HepG2 (cell line): ENCODE results near the gene RNASE8. TPM values are rescaled to one million over a fixed set of nuclear protein-coding genes. Genes with fewer than 3 reads are reported as not detected.

Experiments used
- ATAC-seq: fragments of 200-7000 bp; cut with Tn5 transposase; 3 replicates; pipeline ENCODE4 v1.9.1; 2020; ENCODE audit warnings: mild to moderate bottlenecking, moderate library complexity
- BruUV-seq: library from RNA; stranded (reverse); fragments of 400-500 nt; replicated peaks from 2 replicates; lab custom pipeline; 2021; lab: Mats Ljungman, UMichigan
- CTCF ChIA-PET: fragments of 300-600 bp; formaldehyde crosslinking; extraction: SDS; loops from one replicate; lab custom pipeline; 2021; ENCODE audit warnings: low total read pairs, inconsistent platforms, low intra/inter-chr PET ratio; lab: Yijun Ruan, JAX
- POLR2A ChIA-PET: fragments of 350-600 bp; sonication (Branson Sonifier 250); formaldehyde crosslinking; loops from one replicate; lab custom pipeline; 2020; ENCODE audit warnings: antibody characterized with exemption, inconsistent platforms; lab: Yijun Ruan, JAX
- DNase-seq: peaks from one replicate; pipeline ENCODE4 v3.0.0-alpha.2; 2015; ENCODE audit warnings: low spot score
- FAIRE-seq: peaks from 3 replicates; lab custom pipeline; 2011; peaks lifted over from hg19 to GRCh38; lab: Jason Lieb, UNC
- H2AFZ ChIP-seq: one replicate; pipeline ENCODE4 v1.6.1; 2011; ENCODE audit warnings: low read length, inconsistent platforms
- H3K27ac ChIP-seq: fragments of 300-600 bp; 3 replicates; pipeline ENCODE4 v1.8.0; 2011; ENCODE audit warnings: mixed run types, mild to moderate bottlenecking, mixed read lengths, low read length, inconsistent platforms; ENCODE audit not compliant: insufficient read depth; ENCODE audit errors: extremely low read length
- H3K27me3 ChIP-seq, 2 experiments: fragments of 200-600 bp in 1 of 2; 2 replicates in 1 of 2; 3 replicates in 1 of 2; pipeline versions ENCODE4 v1.6.0 to v1.8.0; 2011; ENCODE audit warnings: low read length in 2 of 2, mild to moderate bottlenecking in 2 of 2, moderate library complexity in 2 of 2, inconsistent platforms in 1 of 2; ENCODE audit not compliant: insufficient read depth in 2 of 2, control insufficient read depth in 1 of 2
- H3K36me3 ChIP-seq, 2 experiments: fragments of 200-600 bp in 1 of 2; replicated peaks in 1 of 2; 2 replicates in 1 of 2; 3 replicates in 1 of 2; pipeline versions ENCODE4 v1.5.1 to v1.8.0; 2011; ENCODE audit warnings: low read length in 2 of 2, inconsistent platforms in 1 of 2; ENCODE audit not compliant: insufficient read depth in 2 of 2, control insufficient read depth in 1 of 2
- H3K4me1 ChIP-seq: 2 replicates; pipeline ENCODE4 v1.5.1; 2012; ENCODE audit warnings: low read length, inconsistent platforms; ENCODE audit not compliant: insufficient read depth
- H3K4me2 ChIP-seq: 2 replicates; pipeline ENCODE4 v1.6.0; 2011; ENCODE audit warnings: low read depth, low read length, inconsistent platforms
- H3K4me3 ChIP-seq, 3 experiments: fragments of 200-600 bp in 1 of 3; sonication (generic), shearing (Covaris generic) in 1 of 3; replicated peaks in 1 of 3; 2 replicates each; pipeline ENCODE4 v1.5.1; 2011 to 2016; ENCODE audit warnings: low read length in 3 of 3, inconsistent platforms in 2 of 3, low read depth in 2 of 3, mild to moderate bottlenecking in 2 of 3, control low read depth in 1 of 3, mixed read lengths in 1 of 3; ENCODE audit not compliant: insufficient read depth in 1 of 3
- H3K79me2 ChIP-seq: one replicate; pipeline ENCODE4 v1.6.1; 2011; ENCODE audit warnings: low read length, inconsistent platforms; ENCODE audit not compliant: insufficient read depth
- H3K9ac ChIP-seq: 2 replicates; pipeline ENCODE4 v1.6.0; 2011; ENCODE audit warnings: mild to moderate bottlenecking, low read depth, low read length, inconsistent platforms; ENCODE audit not compliant: insufficient read depth
- H3K9me3 ChIP-seq: 2 replicates; pipeline ENCODE4 v1.5.1; 2012; ENCODE audit warnings: mild to moderate bottlenecking, low read length
- H4K20me1 ChIP-seq: 2 replicates; pipeline ENCODE4 v1.6.0; 2011; ENCODE audit warnings: inconsistent platforms, mild to moderate bottlenecking, low read length, moderate library complexity; ENCODE audit not compliant: insufficient read depth
- ATF7-NPFF ChIP-seq: sonication (generic); formaldehyde crosslinking; IDR thresholded peaks from 2 replicates; pipeline ENCODE4 v1.8.1; 2023; ENCODE audit warnings: mild to moderate bottlenecking, low read depth, missing genetic modification reagents, moderate library complexity
- CBX2 ChIP-seq, 2 experiments: fragments of 200-600 bp in 1 of 2; sonication (generic); formaldehyde crosslinking in 1 of 2; IDR thresholded peaks; 2 replicates each; pipeline versions ENCODE4 v1.7.0 to v1.8.1; 2018 to 2022; ENCODE audit warnings: low read depth in 2 of 2, low read length in 1 of 2, mild to moderate bottlenecking in 1 of 2, missing genetic modification reagents in 1 of 2
- FOXK2 ChIP-seq: fragments of 450-650 bp; IDR thresholded peaks from 2 replicates; pipeline ENCODE4 v1.6.1; 2016
- FOXP4 ChIP-seq: sonication (generic); formaldehyde crosslinking; IDR thresholded peaks from 2 replicates; pipeline ENCODE4 v1.4.0; 2020; ENCODE audit warnings: missing genetic modification reagents
- HIC2 ChIP-seq: sonication (generic); formaldehyde crosslinking; IDR thresholded peaks from 2 replicates; pipeline ENCODE4 v1.9.0; 2022; ENCODE audit warnings: low read depth, missing genetic modification reagents
- NKX3-1 ChIP-seq: sonication (generic); formaldehyde crosslinking; IDR thresholded peaks from 2 replicates; pipeline ENCODE4 v1.5.0; 2020; ENCODE audit warnings: missing genetic modification reagents
- ZNF816 ChIP-seq: sonication (generic); formaldehyde crosslinking; IDR thresholded peaks from 2 replicates; pipeline ENCODE4 v1.8.0; 2022; ENCODE audit warnings: missing genetic modification reagents, mild to moderate bottlenecking, borderline replicate concordance
- ZSCAN20 ChIP-seq: sonication (generic); formaldehyde crosslinking; IDR thresholded peaks from 2 replicates; pipeline ENCODE4 v1.4.0; 2020; ENCODE audit warnings: missing genetic modification reagents, mild to moderate bottlenecking, borderline replicate concordance
- ZZZ3 ChIP-seq: sonication (generic); formaldehyde crosslinking; IDR thresholded peaks from 2 replicates; pipeline ENCODE4 v1.4.0; 2020; ENCODE audit warnings: missing genetic modification reagents, mild to moderate bottlenecking, borderline replicate concordance
- WGBS: methylation state at CpG from one replicate; pipeline ENCODE4 v1.1.6; 2017; ENCODE audit warnings: low lambda C conversion rate; 5-methylcytosine and 5-hydroxymethylcytosine counted together
- in situ Hi-C: cut with HindIII; loops from 2 replicates; pipeline ENCODE4 v1.10.0; 2017; ENCODE audit warnings: low pct_unique_long_range_greater_than_20kb; ENCODE audit not compliant: extremely low pct_ligation_motif_present
- intact Hi-C: fragments of 100-400 bp; cut with micrococcal nuclease; formaldehyde crosslinking; loops from one replicate; pipeline ENCODE4 v1.10.0; 2022; ENCODE audit not compliant: unreplicated experiment
- polyA plus RNA-seq, 8 experiments: library from polyadenylated mRNA; depleted of rRNA in 3 of 8; stranded (reverse) in 7 of 8; unstranded in 1 of 8; fragments of >200 nt; fragmentation: Illumina TruSeq in 4 of 8; extraction: Trizol in 4 of 8; gene quantifications; 2 replicates each; pipeline versions ENCODE4 v1.2.1 to v1.2.3, GENCODE V29; 2011 to 2016; ENCODE audit warnings: low read depth in 4 of 8, missing spikeins in 1 of 8, mixed read lengths in 1 of 8; ENCODE audit not compliant: insufficient read depth in 1 of 8
- total RNA-seq, 5 experiments: library from RNA; depleted of rRNA; stranded (reverse); fragments of >200 nt; fragmentation: Illumina TruSeq; extraction: Trizol; gene quantifications; 2 replicates each; pipeline ENCODE4 v1.2.3, GENCODE V29; 2016; ENCODE audit warnings: low read depth in 1 of 5
- TF ChIP-seq, protein P1 (sequence below): sonication (generic); formaldehyde crosslinking; IDR thresholded peaks from 2 replicates; pipeline ENCODE4 v1.4.0; 2020; ENCODE audit warnings: missing genetic modification reagents
- TF ChIP-seq, protein P2 (sequence below): sonication (generic); formaldehyde crosslinking; IDR thresholded peaks from 2 replicates; pipeline ENCODE4 v1.9.0; 2021; ENCODE audit warnings: missing genetic modification reagents, mild to moderate bottlenecking, borderline replicate concordance

The RNASE8 gene
- total and polyA plus RNA-seq, 2 of the 13 experiments (the other 11 are each of a cell fraction or from before 2014, with no cell fraction given): not detected

GRCh38 chr14:21102521-21103410 lies 45.1 kb downstream of the RNASE8 start (continued):
- peak; percentile 50; the same call in 1 of the 2 replicates for TF ChIP-seq ZSCAN20
- TF ChIP-seq, protein P1, sequence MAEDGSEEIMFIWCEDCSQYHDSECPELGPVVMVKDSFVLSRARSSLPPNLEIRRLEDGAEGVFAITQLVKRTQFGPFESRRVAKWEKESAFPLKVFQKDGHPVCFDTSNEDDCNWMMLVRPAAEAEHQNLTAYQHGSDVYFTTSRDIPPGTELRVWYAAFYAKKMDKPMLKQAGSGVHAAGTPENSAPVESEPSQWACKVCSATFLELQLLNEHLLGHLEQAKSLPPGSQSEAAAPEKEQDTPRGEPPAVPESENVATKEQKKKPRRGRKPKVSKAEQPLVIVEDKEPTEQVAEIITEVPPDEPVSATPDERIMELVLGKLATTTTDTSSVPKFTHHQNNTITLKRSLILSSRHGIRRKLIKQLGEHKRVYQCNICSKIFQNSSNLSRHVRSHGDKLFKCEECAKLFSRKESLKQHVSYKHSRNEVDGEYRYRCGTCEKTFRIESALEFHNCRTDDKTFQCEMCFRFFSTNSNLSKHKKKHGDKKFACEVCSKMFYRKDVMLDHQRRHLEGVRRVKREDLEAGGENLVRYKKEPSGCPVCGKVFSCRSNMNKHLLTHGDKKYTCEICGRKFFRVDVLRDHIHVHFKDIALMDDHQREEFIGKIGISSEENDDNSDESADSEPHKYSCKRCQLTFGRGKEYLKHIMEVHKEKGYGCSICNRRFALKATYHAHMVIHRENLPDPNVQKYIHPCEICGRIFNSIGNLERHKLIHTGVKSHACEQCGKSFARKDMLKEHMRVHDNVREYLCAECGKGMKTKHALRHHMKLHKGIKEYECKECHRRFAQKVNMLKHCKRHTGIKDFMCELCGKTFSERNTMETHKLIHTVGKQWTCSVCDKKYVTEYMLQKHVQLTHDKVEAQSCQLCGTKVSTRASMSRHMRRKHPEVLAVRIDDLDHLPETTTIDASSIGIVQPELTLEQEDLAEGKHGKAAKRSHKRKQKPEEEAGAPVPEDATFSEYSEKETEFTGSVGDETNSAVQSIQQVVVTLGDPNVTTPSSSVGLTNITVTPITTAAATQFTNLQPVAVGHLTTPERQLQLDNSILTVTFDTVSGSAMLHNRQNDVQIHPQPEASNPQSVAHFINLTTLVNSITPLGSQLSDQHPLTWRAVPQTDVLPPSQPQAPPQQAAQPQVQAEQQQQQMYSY: no peak

- H3K4me1 ChIP-seq: peaks cover 77% of the 10 kb centered on the region
- TF ChIP-seq ZZZ3 (CRISPR knock-in tag) (no peak), ZNF816 (no peak), FOXK2 (no peak), CBX2 (IDR thresholded peaks at IDR 0.05; ENCODE audit: low read depth, low read length) (no peak), CBX2 (CRISPR knock-in tag; IDR thresholded peaks at IDR 0.05; ENCODE audit: low read depth) (no peak), NKX3-1 (no peak), ATF7-NPFF (CRISPR knock-in tag) (no peak), HIC2 (CRISPR knock-in tag) (no peak), FOXP4 (CRISPR knock-in tag) (no peak)
- TF ChIP-seq, protein P2, sequence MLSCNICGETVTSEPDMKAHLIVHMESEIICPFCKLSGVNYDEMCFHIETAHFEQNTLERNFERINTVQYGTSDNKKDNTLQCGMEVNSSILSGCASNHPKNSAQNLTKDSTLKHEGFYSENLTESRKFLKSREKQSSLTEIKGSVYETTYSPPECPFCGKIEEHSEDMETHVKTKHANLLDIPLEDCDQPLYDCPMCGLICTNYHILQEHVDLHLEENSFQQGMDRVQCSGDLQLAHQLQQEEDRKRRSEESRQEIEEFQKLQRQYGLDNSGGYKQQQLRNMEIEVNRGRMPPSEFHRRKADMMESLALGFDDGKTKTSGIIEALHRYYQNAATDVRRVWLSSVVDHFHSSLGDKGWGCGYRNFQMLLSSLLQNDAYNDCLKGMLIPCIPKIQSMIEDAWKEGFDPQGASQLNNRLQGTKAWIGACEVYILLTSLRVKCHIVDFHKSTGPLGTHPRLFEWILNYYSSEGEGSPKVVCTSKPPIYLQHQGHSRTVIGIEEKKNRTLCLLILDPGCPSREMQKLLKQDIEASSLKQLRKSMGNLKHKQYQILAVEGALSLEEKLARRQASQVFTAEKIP: no peak
These were observed 45.7 kb downstream of the RNASE8 start for GRCh38 chr14:21103411-21103709.

More at GRCh38 chr14:21103411-21103709, 45.7 kb downstream of the RNASE8 start:
- BruUV-seq: no TSS peak
- H4K20me1 ChIP-seq: no peaks in the 10 kb centered on the region
- peaks cover 15% of the 10 kb centered on the region for H3K79me2 ChIP-seq
- peak overlapping the region; percentile 94 for H3K4me2 ChIP-seq
- ATAC-seq (no peak), FAIRE-seq (peak; percentile 42), DNase-seq (no peak)
- ChIA-PET POLR2A (interaction anchor here (0.9 to 6.5 kb wide), 15 partner anchors 8 to 422 kb away, joined by 3 to 141 read pairs (median 9); partner anchors contain the start of gene ARHGEF40), CTCF (interaction anchor here (2.8 to 8.0 kb wide), 3 partner anchors 10 to 89 kb away, joined by 20 to 320 read pairs (median 83); partner anchors contain the start of genes ARHGEF40 and ZNF219)
- in situ Hi-C loops: loop anchor here (5.0 kb wide), 2 partner anchors 36 to 86 kb away; no protein-coding TSS in a partner anchor
- intact Hi-C loops: no loop called here
- no peaks in the 10 kb centered on the region; a peak in 1 of 5 replicates for H3K27me3 ChIP-seq
- peak overlapping the region; percentile 95 for H3K9ac ChIP-seq
- peak overlapping the region; percentile 61 to 82 (median 66) for H3K4me3 ChIP-seq
- under 1% methylated on average over 9 of the region's 9 CpGs for WGBS
- no peaks in the 10 kb centered on the region for H3K9me3 ChIP-seq
- H3K27ac ChIP-seq: peak overlapping the region; percentile 97
- no peaks in the 10 kb centered on the region for H3K36me3 ChIP-seq
- peak overlapping the region; percentile 43 for H2AFZ ChIP-seq
